Measurements from ENCODE around the gene MRPL17. TPM values are rescaled to one million over a fixed set of nuclear protein-coding genes. Genes with fewer than 3 reads are reported as not detected.
"Not testable (repeated sequence)": the region's sequence is repeated elsewhere in the genome, so short reads cannot be mapped to it uniquely, and the experiment has no call there.

Gene MRPL17
- total RNA-seq, 4 donors from 2014 or later = 9.3 to 62.9 (median 14.2) TPM

GRCh38 chr11:6708876-6709275 lies 25.7 kb upstream of the MRPL17 start:
- no peak overlapping the region for H3K27ac ChIP-seq
- no peak for TF ChIP-seq CTCF (IDR thresholded peaks at IDR 0.05)
- no peak for TF ChIP-seq POLR2AphosphoS5 (IDR thresholded peaks at IDR 0.05)
- no peak for TF ChIP-seq POLR2A (IDR thresholded peaks at IDR 0.05)
- no peak for TF ChIP-seq EP300 (IDR thresholded peaks at IDR 0.05; ENCODE audit: low read depth)
- in situ Hi-C loops (cut with MboI; ENCODE audit: low pct_ligation_motif_present in 1 of 4, low pct_unique_long_range_greater_than_20kb in 1 of 4, low sequenced_read_pairs in 3 of 4) (loop anchor here in 1 of 4 donors (10.0 kb wide), 1 partner anchor 174 kb away; no protein-coding TSS in a partner anchor), intact Hi-C loops (cut with DNase I; ENCODE audit: low total_unique reads) (no loop called here)
- 98 to 100% methylated on average over 2 of the region's 2 CpGs for WGBS, 2 donors (ENCODE audit: low coverage in 1 of 2)
- no peaks in the 10 kb centered on the region for H3K4me1 ChIP-seq
- H3K4me3 ChIP-seq = no peak overlapping the region
- no peaks in the 10 kb centered on the region for H3K36me3 ChIP-seq
- H3K27me3 ChIP-seq = no peaks in the 10 kb centered on the region
- no peaks in the 10 kb centered on the region for H3K9me3 ChIP-seq
- DNase-seq = no peak

- intact Hi-C loops (cut with DNase I; ENCODE audit: low total_unique reads) = no loop called here
- Histone ChIP-seq H3K27ac (no peak overlapping the region), H3K9me3 (no peaks in the 10 kb centered on the region), H3K4me3 (no peak overlapping the region), H3K36me3 (no peaks in the 10 kb centered on the region), H3K4me1 (no peaks in the 10 kb centered on the region), H3K27me3 (no peaks in the 10 kb centered on the region)
- in situ Hi-C loops (cut with MboI; ENCODE audit: low pct_ligation_motif_present in 1 of 4, low pct_unique_long_range_greater_than_20kb in 1 of 4, low sequenced_read_pairs in 3 of 4) = loop anchor here in 1 of 4 donors (10.0 kb wide), 1 partner anchor 171 kb away; no protein-coding TSS in a partner anchor
- 52 to 53% methylated on average over 5 to 7 of the region's 7 CpGs for WGBS, 2 donors (ENCODE audit: low coverage in 1 of 2)
- TF ChIP-seq CTCF (IDR thresholded peaks at IDR 0.05) = peak; percentile 71 to 94 (median 91)
- TF ChIP-seq POLR2A (IDR thresholded peaks at IDR 0.05) = no peak
- peak; percentile 37 for DNase-seq
Measured at GRCh38 chr11:6705905-6706535, 22.9 kb upstream of the MRPL17 start.

- H3K4me3 ChIP-seq = no peak overlapping the region
- no peaks in the 10 kb centered on the region for H3K9me3 ChIP-seq
- intact Hi-C loops (cut with DNase I; ENCODE audit: low total_unique reads) (no loop called here), in situ Hi-C loops (cut with MboI; ENCODE audit: low pct_ligation_motif_present in 1 of 4, low pct_unique_long_range_greater_than_20kb in 1 of 4, low sequenced_read_pairs in 3 of 4) (loop anchor here in 1 of 4 donors (10.0 kb wide), 1 partner anchor 169 kb away; no protein-coding TSS in a partner anchor)
- DNase-seq = peak; percentile 19
- no peak for TF ChIP-seq EP300 (IDR thresholded peaks at IDR 0.05; ENCODE audit: low read depth)
- peak; percentile 36 to 43 (median 42) for TF ChIP-seq CTCF (IDR thresholded peaks at IDR 0.05)
- no peak for TF ChIP-seq POLR2AphosphoS5 (IDR thresholded peaks at IDR 0.05)
- WGBS, 2 donors (ENCODE audit: low coverage in 1 of 2) = 76 to 77% methylated on average over 1 to 2 of the region's 2 CpGs
- no peak overlapping the region for H3K27ac ChIP-seq
- H3K36me3 ChIP-seq = no peaks in the 10 kb centered on the region
- no peaks in the 10 kb centered on the region for H3K27me3 ChIP-seq
- H3K4me1 ChIP-seq = no peaks in the 10 kb centered on the region
Measured at GRCh38 chr11:6703247-6704063, 20.3 kb upstream of the MRPL17 start.

GRCh38 chr11:6701955-6702354 lies 18.8 kb upstream of the MRPL17 start:
- in situ Hi-C loops (cut with MboI; ENCODE audit: low pct_ligation_motif_present in 1 of 4, low pct_unique_long_range_greater_than_20kb in 1 of 4, low sequenced_read_pairs in 3 of 4) = loop anchor here in 1 of 4 donors (10.0 kb wide), 1 partner anchor 167 kb away; no protein-coding TSS in a partner anchor
- H3K36me3 ChIP-seq; H3K4me3 ChIP-seq; H3K27me3 ChIP-seq; H3K27ac ChIP-seq; DNase-seq; H3K4me1 ChIP-seq; intact Hi-C loops (cut with DNase I; ENCODE audit: low total_unique reads); H3K9me3 ChIP-seq: not testable (repeated sequence)
- 50 to 67% methylated on average over 3 of the region's 3 CpGs for WGBS, 2 donors (ENCODE audit: low coverage in 1 of 2)

Measured in transverse colon (tissue), 4 donors.